DMS153 (cell line): ENCODE measurements around the gene DHPS.
"Not testable (repeated sequence)": the region's sequence is repeated elsewhere in the genome, so short reads cannot be mapped to it uniquely, and the experiment has no call there.

Source experiments
- DNase-seq: peaks from one replicate; lab custom pipeline; 2025; lab: John Stamatoyannopoulos, UW

The DHPS gene

GRCh38 chr19:12705654-12706331, 24.1 kb upstream of the DHPS start:
- no peak for DNase-seq

GRCh38 chr19:12705169-12705568, 23.5 kb upstream of the DHPS start:
- DNase-seq, result no peak

GRCh38 chr19:12703046-12703445, 21.4 kb upstream of the DHPS start:
- peak; percentile 6 for DNase-seq

- no peak for DNase-seq
These were observed 20.1 kb upstream of the DHPS start for GRCh38 chr19:12701596-12702282.

- DNase-seq, result no peak
These were observed 16.5 kb upstream of the DHPS start for GRCh38 chr19:12698138-12698537.

GRCh38 chr19:12697425-12697824, 15.7 kb upstream of the DHPS start:
- DNase-seq, result not testable (repeated sequence)

GRCh38 chr19:12696366-12697335, 15.0 kb upstream of the DHPS start, which contains the start of gene FBXW9:
Gene FBXW9, minus strand, starts transcription at chr19:12696631. Its CDS starts 50 bp downstream, at chr19:12696581.
- DNase-seq, result peak; percentile 83

- no peak for DNase-seq
These were observed 14.3 kb upstream of the DHPS start for GRCh38 chr19:12695997-12696365.

GRCh38 chr19:12695514-12695913, 13.8 kb upstream of the DHPS start:
- no peak for DNase-seq

GRCh38 chr19:12695096-12695495, 13.4 kb upstream of the DHPS start:
- DNase-seq, result no peak

GRCh38 chr19:12694641-12695040, 13.0 kb upstream of the DHPS start:
- DNase-seq, result no peak

- no peak for DNase-seq
These were observed 11.3 kb upstream of the DHPS start for GRCh38 chr19:12692960-12693359.

- DNase-seq, result no peak
These were observed 8.0 kb upstream of the DHPS start for GRCh38 chr19:12689581-12690216.

- DNase-seq, result no peak
These were observed 7.3 kb upstream of the DHPS start for GRCh38 chr19:12689012-12689411.

- no peak for DNase-seq
These were observed 6.0 kb upstream of the DHPS start, which contains the start of gene GNG14 for GRCh38 chr19:12687496-12688196. Gene GNG14, plus strand, starts transcription at chr19:12687998. Its CDS starts 51 bp downstream, at chr19:12688049.

GRCh38 chr19:12685831-12686230, 4.2 kb upstream of the DHPS start:
- no peak for DNase-seq

GRCh38 chr19:12680034-12680433, 1.6 kb downstream of the DHPS start:
- no peak for DNase-seq

GRCh38 chr19:12678039-12678438, 3.6 kb downstream of the DHPS start:
- DNase-seq, result not testable (repeated sequence)

GRCh38 chr19:12676928-12677327, 4.8 kb downstream of the DHPS start:
- DNase-seq, result no peak

- peak; percentile 45 for DNase-seq
These were observed 5.3 kb downstream of the DHPS start for GRCh38 chr19:12676384-12676792.

- no peak for DNase-seq
These were observed 5.7 kb downstream of the DHPS start for GRCh38 chr19:12675940-12676339.
